MM.1S (cell line): Measurements from ENCODE around the gene ARHGEF6.

Experiments used
- DNase-seq: peaks from one replicate; pipeline ENCODE4 v3.0.0-alpha.2; 2015
- H2AFZ ChIP-seq: fragments of 300-600 bp; sonication (generic); 2 replicates; pipeline ENCODE4 v1.6.0; 2016; ENCODE audit warnings: antibody characterized with exemption, low read length
- H3F3A ChIP-seq: fragments of 300-600 bp; sonication (generic); 2 replicates; pipeline ENCODE4 v1.6.1; 2016; ENCODE audit warnings: mild to moderate bottlenecking, antibody characterized with exemption, low read length, moderate library complexity, mixed read lengths; ENCODE audit not compliant: insufficient read depth
- H3K27ac ChIP-seq: fragments of 300-600 bp; sonication (generic); 2 replicates; pipeline ENCODE4 v1.5.1; 2016; ENCODE audit warnings: mild to moderate bottlenecking, low read length
- H3K27me3 ChIP-seq: fragments of 300-600 bp; sonication (generic); replicated peaks from 2 replicates; pipeline ENCODE4 v1.6.0; 2016; ENCODE audit warnings: low read length; ENCODE audit not compliant: insufficient read depth
- H3K36me3 ChIP-seq: fragments of 300-600 bp; sonication (generic); replicated peaks from 2 replicates; pipeline ENCODE4 v1.6.1; 2016; ENCODE audit warnings: mild to moderate bottlenecking, low read length, mixed read lengths; ENCODE audit not compliant: insufficient read depth
- H3K4me1 ChIP-seq: fragments of 300-600 bp; sonication (generic); 2 replicates; pipeline ENCODE4 v1.6.1; 2016; ENCODE audit warnings: low read length, mixed read lengths
- H3K4me2 ChIP-seq: fragments of 300-600 bp; sonication (generic); 2 replicates; pipeline ENCODE4 v1.6.0; 2016; ENCODE audit warnings: low read depth, low read length
- H3K4me3 ChIP-seq: fragments of 300-600 bp; sonication (generic); 2 replicates; pipeline ENCODE4 v1.5.1; 2016; ENCODE audit warnings: low read length, mixed read lengths
- H3K79me2 ChIP-seq: fragments of 300-600 bp; sonication (generic); 2 replicates; pipeline ENCODE4 v1.6.1; 2016; ENCODE audit warnings: mixed run types, low read length, mixed read lengths
- H3K9ac ChIP-seq: fragments of 300-600 bp; sonication (generic); 2 replicates; pipeline ENCODE4 v1.6.1; 2016; ENCODE audit warnings: low read length, mixed read lengths
- H3K9me2 ChIP-seq: fragments of 300-600 bp; sonication (generic); replicated peaks from 2 replicates; pipeline ENCODE4 v1.6.1; 2016; ENCODE audit warnings: mild to moderate bottlenecking, low read length, mixed read lengths; ENCODE audit not compliant: insufficient read depth
- H3K9me3 ChIP-seq: fragments of 300-600 bp; sonication (generic); replicated peaks from 2 replicates; pipeline ENCODE4 v1.6.1; 2016; ENCODE audit warnings: mild to moderate bottlenecking, low read length, mixed read lengths; ENCODE audit not compliant: insufficient read depth
- H4K20me1 ChIP-seq: fragments of 300-600 bp; sonication (generic); 2 replicates; pipeline ENCODE4 v1.6.1; 2016; ENCODE audit warnings: mild to moderate bottlenecking, low read length, moderate library complexity, mixed read lengths; ENCODE audit not compliant: insufficient read depth
- CTCF ChIP-seq: fragments of 300-600 bp; sonication (generic); IDR thresholded peaks from 2 replicates; pipeline ENCODE4 v1.5.1; 2016; ENCODE audit warnings: antibody characterized with exemption, low read length, mixed read lengths
- EZH2 ChIP-seq: fragments of 300-600 bp; sonication (generic); optimal IDR thresholded peaks from 2 replicates; pipeline ENCODE3; 2017; ENCODE audit warnings: low read depth, mild to moderate bottlenecking, antibody characterized with exemption, low read length, mixed read lengths
- EZH2phosphoT487 ChIP-seq: fragments of 300-600 bp; sonication (generic); IDR thresholded peaks from 2 replicates; pipeline ENCODE4 v1.6.1; 2018; ENCODE audit warnings: antibody characterized with exemption, low read length

ARHGEF6 gene

GRCh38 chrX:136629084-136629750 lies 151.5 kb downstream of the ARHGEF6 start:
- Histone ChIP-seq H3K27ac (no peak overlapping the region), H3K4me2 (no peak overlapping the region), H3K27me3 (no peaks in the 10 kb centered on the region), H3K79me2 (no peaks in the 10 kb centered on the region), H3K4me1 (no peaks in the 10 kb centered on the region), H4K20me1 (no peaks in the 10 kb centered on the region), H3K4me3 (no peak overlapping the region), H3F3A (no peaks in the 10 kb centered on the region), H3K9me3 (no peaks in the 10 kb centered on the region; the same call in 1 of the 2 replicates), H2AFZ (no peak overlapping the region), H3K36me3 (no peaks in the 10 kb centered on the region), H3K9me2 (no peaks in the 10 kb centered on the region), H3K9ac (no peak overlapping the region)
- TF ChIP-seq CTCF (no peak), EZH2 (no peak)
- no peak for DNase-seq

GRCh38 chrX:136627409-136627808 lies 153.3 kb downstream of the ARHGEF6 start:
- Histone ChIP-seq H3K9me2 (no peaks in the 10 kb centered on the region), H2AFZ (no peak overlapping the region), H4K20me1 (no peaks in the 10 kb centered on the region), H3K4me3 (no peak overlapping the region), H3K79me2 (no peaks in the 10 kb centered on the region), H3K4me2 (no peak overlapping the region), H3K27ac (no peak overlapping the region), H3F3A (no peaks in the 10 kb centered on the region), H3K27me3 (no peaks in the 10 kb centered on the region), H3K9ac (no peak overlapping the region), H3K36me3 (no peaks in the 10 kb centered on the region), H3K9me3 (no peaks in the 10 kb centered on the region; the same call in 1 of the 2 replicates), H3K4me1 (no peaks in the 10 kb centered on the region)
- TF ChIP-seq EZH2 (no peak), CTCF (no peak), EZH2phosphoT487 (no peak)
- no peak for DNase-seq

- TF ChIP-seq EZH2phosphoT487: no peak
- TF ChIP-seq CTCF: no peak
- no peak for TF ChIP-seq EZH2
- Histone ChIP-seq H3K9ac (no peak overlapping the region), H3K27me3 (no peaks in the 10 kb centered on the region), H3K4me1 (no peaks in the 10 kb centered on the region), H3F3A (no peaks in the 10 kb centered on the region), H4K20me1 (no peaks in the 10 kb centered on the region), H3K9me2 (no peaks in the 10 kb centered on the region), H3K27ac (no peak overlapping the region), H3K36me3 (no peaks in the 10 kb centered on the region), H2AFZ (no peak overlapping the region), H3K4me2 (no peak overlapping the region), H3K9me3 (no peaks in the 10 kb centered on the region; the same call in 1 of the 2 replicates), H3K4me3 (no peak overlapping the region), H3K79me2 (no peaks in the 10 kb centered on the region)
- DNase-seq: no peak
These were observed 153.8 kb downstream of the ARHGEF6 start for GRCh38 chrX:136626891-136627290.
